ENCODE measurements around the gene PLD4.
"Not testable (repeated sequence)": the region's sequence is repeated elsewhere in the genome, so short reads cannot be mapped to it uniquely, and the experiment has no call there.

Gene PLD4

GRCh38 chr14:104887623-104888488 lies 36.8 kb upstream of the PLD4 start:
- Histone ChIP-seq H3K4me1 (ENCODE audit: insufficient read depth, low read length) (no peaks in the 10 kb centered on the region), H3K9me3 (ENCODE audit: insufficient read depth, low read depth, low read length) (no peaks in the 10 kb centered on the region), H3K9ac (ENCODE audit: low read depth, low read length) (no peak overlapping the region), H3K4me3 (ENCODE audit: low read length) (no peak overlapping the region), H3K36me3 (ENCODE audit: insufficient read depth, low read depth, low read length) (no peaks in the 10 kb centered on the region), H3K27ac (ENCODE audit: low read length) (no peak overlapping the region), H3K27me3 (ENCODE audit: insufficient read depth, low read length) (no peaks in the 10 kb centered on the region)

- no peaks in the 10 kb centered on the region for H3K27me3 ChIP-seq (ENCODE audit: insufficient read depth, low read length)
Measured at GRCh38 chr14:104888489-104889374, 35.9 kb upstream of the PLD4 start.

GRCh38 chr14:104889375-104889757 lies 35.3 kb upstream of the PLD4 start:
- H3K4me1 ChIP-seq (ENCODE audit: insufficient read depth, low read length), result no peaks in the 10 kb centered on the region
- no peak overlapping the region for H3K4me3 ChIP-seq (ENCODE audit: low read length)
- H3K36me3 ChIP-seq (ENCODE audit: insufficient read depth, low read depth, low read length), result no peaks in the 10 kb centered on the region
- no peaks in the 10 kb centered on the region for H3K9me3 ChIP-seq (ENCODE audit: insufficient read depth, low read depth, low read length)
- H3K9ac ChIP-seq (ENCODE audit: low read depth, low read length), result no peak overlapping the region
- no peak overlapping the region for H3K27ac ChIP-seq (ENCODE audit: low read length)
- H3K27me3 ChIP-seq (ENCODE audit: insufficient read depth, low read length), result no peaks in the 10 kb centered on the region

More at GRCh38 chr14:104888489-104889374, 35.9 kb upstream of the PLD4 start:
- H3K4me1 ChIP-seq (ENCODE audit: insufficient read depth, low read length), result no peaks in the 10 kb centered on the region
- no peak overlapping the region for H3K27ac ChIP-seq (ENCODE audit: low read length)
- H3K4me3 ChIP-seq (ENCODE audit: low read length), result no peak overlapping the region
- no peaks in the 10 kb centered on the region for H3K9me3 ChIP-seq (ENCODE audit: insufficient read depth, low read depth, low read length)
- H3K36me3 ChIP-seq (ENCODE audit: insufficient read depth, low read depth, low read length), result no peaks in the 10 kb centered on the region
- no peak overlapping the region for H3K9ac ChIP-seq (ENCODE audit: low read depth, low read length)

GRCh38 chr14:104890292-104890691 lies 34.4 kb upstream of the PLD4 start:
- H3K4me3 ChIP-seq (ENCODE audit: low read length); H3K27ac ChIP-seq (ENCODE audit: low read length); H3K36me3 ChIP-seq (ENCODE audit: insufficient read depth, low read depth, low read length): not testable (repeated sequence)

GRCh38 chr14:104891121-104891551 lies 33.5 kb upstream of the PLD4 start:
- Histone ChIP-seq H3K4me1 (ENCODE audit: insufficient read depth, low read length) (no peaks in the 10 kb centered on the region), H3K27ac (ENCODE audit: low read length) (no peak overlapping the region), H3K27me3 (ENCODE audit: insufficient read depth, low read length) (no peaks in the 10 kb centered on the region), H3K4me3 (ENCODE audit: low read length) (no peak overlapping the region), H3K9me3 (ENCODE audit: insufficient read depth, low read depth, low read length) (no peaks in the 10 kb centered on the region), H3K36me3 (ENCODE audit: insufficient read depth, low read depth, low read length) (no peaks in the 10 kb centered on the region), H3K9ac (ENCODE audit: low read depth, low read length) (no peak overlapping the region)

More at GRCh38 chr14:104890292-104890691, 34.4 kb upstream of the PLD4 start:
- H3K9ac ChIP-seq (ENCODE audit: low read depth, low read length); H3K4me1 ChIP-seq (ENCODE audit: insufficient read depth, low read length); H3K27me3 ChIP-seq (ENCODE audit: insufficient read depth, low read length); H3K9me3 ChIP-seq (ENCODE audit: insufficient read depth, low read depth, low read length): not testable (repeated sequence)

GRCh38 chr14:104891664-104892530 lies 32.8 kb upstream of the PLD4 start:
- Histone ChIP-seq H3K4me1 (ENCODE audit: insufficient read depth, low read length) (no peaks in the 10 kb centered on the region), H3K36me3 (ENCODE audit: insufficient read depth, low read depth, low read length) (no peaks in the 10 kb centered on the region), H3K4me3 (ENCODE audit: low read length) (no peak overlapping the region), H3K9me3 (ENCODE audit: insufficient read depth, low read depth, low read length) (no peaks in the 10 kb centered on the region), H3K9ac (ENCODE audit: low read depth, low read length) (no peak overlapping the region), H3K27me3 (ENCODE audit: insufficient read depth, low read length) (no peaks in the 10 kb centered on the region), H3K27ac (ENCODE audit: low read length) (no peak overlapping the region)

GRCh38 chr14:104892531-104893434 lies 31.9 kb upstream of the PLD4 start:
- no peak overlapping the region for H3K27ac ChIP-seq (ENCODE audit: low read length)
- H3K4me3 ChIP-seq (ENCODE audit: low read length), result no peak overlapping the region
- no peaks in the 10 kb centered on the region for H3K27me3 ChIP-seq (ENCODE audit: insufficient read depth, low read length)
- H3K4me1 ChIP-seq (ENCODE audit: insufficient read depth, low read length), result no peaks in the 10 kb centered on the region
- no peak overlapping the region for H3K9ac ChIP-seq (ENCODE audit: low read depth, low read length)
- H3K36me3 ChIP-seq (ENCODE audit: insufficient read depth, low read depth, low read length), result no peaks in the 10 kb centered on the region
- H3K9me3 ChIP-seq (ENCODE audit: insufficient read depth, low read depth, low read length), result no peaks in the 10 kb centered on the region

- Histone ChIP-seq H3K9ac (ENCODE audit: low read depth, low read length) (no peak overlapping the region), H3K27me3 (ENCODE audit: insufficient read depth, low read length) (no peaks in the 10 kb centered on the region), H3K27ac (ENCODE audit: low read length) (no peak overlapping the region), H3K4me3 (ENCODE audit: low read length) (no peak overlapping the region), H3K9me3 (ENCODE audit: insufficient read depth, low read depth, low read length) (no peaks in the 10 kb centered on the region), H3K36me3 (ENCODE audit: insufficient read depth, low read depth, low read length) (no peaks in the 10 kb centered on the region), H3K4me1 (ENCODE audit: insufficient read depth, low read length) (no peaks in the 10 kb centered on the region)
Measured at GRCh38 chr14:104893435-104894207, 31.1 kb upstream of the PLD4 start.

- Histone ChIP-seq H3K9me3 (ENCODE audit: insufficient read depth, low read depth, low read length) (no peaks in the 10 kb centered on the region), H3K9ac (ENCODE audit: low read depth, low read length) (no peak overlapping the region), H3K27ac (ENCODE audit: low read length) (no peak overlapping the region), H3K27me3 (ENCODE audit: insufficient read depth, low read length) (no peaks in the 10 kb centered on the region), H3K36me3 (ENCODE audit: insufficient read depth, low read depth, low read length) (no peaks in the 10 kb centered on the region), H3K4me1 (ENCODE audit: insufficient read depth, low read length) (no peaks in the 10 kb centered on the region), H3K4me3 (ENCODE audit: low read length) (no peak overlapping the region)
Measured at GRCh38 chr14:104894331-104895206, 30.1 kb upstream of the PLD4 start.

Measured in iPS-20b (cell line).